Activated CD4-positive, CD25-positive, alpha-beta regulatory T cell treated with anti-CD3 and anti-CD28 coated beads, Interleukin-2, amount 50 U/mL, for 72 hours (primary cell): ENCODE data around the gene LIMK1.
"Not testable (repeated sequence)": the region's sequence is repeated elsewhere in the genome, so short reads cannot be mapped to it uniquely, and the experiment has no call there.

Experiments
- DNase-seq: peaks from one replicate; pipeline ENCODE4 v3.0.0; 2021

Gene LIMK1

GRCh38 chr7:74083117-74083876, at the start of gene LIMK1:
TSS of gene LIMK1 (plus strand) at chr7:74083804. CDS start at chr7:74083991, 187 bp downstream.
- DNase-seq, result peak; percentile 87

- DNase-seq, result no peak
Measured at GRCh38 chr7:74037609-74038008, 46.0 kb upstream of the LIMK1 start.

DNA sequence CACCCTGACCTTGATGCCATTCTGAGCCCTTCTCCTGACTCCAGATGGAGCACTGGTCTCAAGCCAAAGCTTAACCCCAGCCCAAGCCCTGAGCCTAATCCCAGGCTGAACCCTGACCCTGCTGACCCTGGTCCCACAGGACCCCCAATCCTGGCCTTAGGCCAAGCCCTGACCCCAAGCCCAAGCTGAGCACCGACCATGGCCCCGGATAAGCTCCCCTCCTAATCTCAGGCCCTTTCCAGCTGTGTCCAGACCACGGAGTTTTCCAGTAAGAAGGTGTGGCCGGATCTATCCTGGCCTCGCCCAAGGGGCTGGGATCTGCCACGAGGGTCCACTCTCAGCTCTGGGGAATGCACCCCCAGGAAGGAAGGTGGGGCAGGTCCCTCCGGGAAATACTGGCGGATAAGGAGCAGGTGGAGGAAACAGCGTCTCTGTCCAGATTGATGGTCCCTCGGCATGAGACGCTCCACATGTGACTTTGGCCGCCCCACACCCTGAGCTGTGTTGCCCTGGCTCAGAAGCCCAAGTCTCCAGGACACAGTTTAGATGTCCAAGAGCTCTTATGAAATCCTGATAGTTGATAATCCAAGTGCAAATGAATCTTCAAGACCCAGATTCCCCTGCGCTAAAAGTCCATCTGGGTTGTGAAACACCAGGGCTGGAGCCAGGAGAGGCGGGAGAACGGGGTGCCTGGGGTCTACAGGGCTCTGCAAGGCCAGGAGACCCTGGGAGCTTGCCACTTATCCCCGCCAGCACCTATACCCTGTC, 45.2 kb upstream of the LIMK1 start:
- DNase-seq, result no peak

- no peak for DNase-seq
Measured at GRCh38 chr7:74039337-74039736, 44.3 kb upstream of the LIMK1 start.

DNA sequence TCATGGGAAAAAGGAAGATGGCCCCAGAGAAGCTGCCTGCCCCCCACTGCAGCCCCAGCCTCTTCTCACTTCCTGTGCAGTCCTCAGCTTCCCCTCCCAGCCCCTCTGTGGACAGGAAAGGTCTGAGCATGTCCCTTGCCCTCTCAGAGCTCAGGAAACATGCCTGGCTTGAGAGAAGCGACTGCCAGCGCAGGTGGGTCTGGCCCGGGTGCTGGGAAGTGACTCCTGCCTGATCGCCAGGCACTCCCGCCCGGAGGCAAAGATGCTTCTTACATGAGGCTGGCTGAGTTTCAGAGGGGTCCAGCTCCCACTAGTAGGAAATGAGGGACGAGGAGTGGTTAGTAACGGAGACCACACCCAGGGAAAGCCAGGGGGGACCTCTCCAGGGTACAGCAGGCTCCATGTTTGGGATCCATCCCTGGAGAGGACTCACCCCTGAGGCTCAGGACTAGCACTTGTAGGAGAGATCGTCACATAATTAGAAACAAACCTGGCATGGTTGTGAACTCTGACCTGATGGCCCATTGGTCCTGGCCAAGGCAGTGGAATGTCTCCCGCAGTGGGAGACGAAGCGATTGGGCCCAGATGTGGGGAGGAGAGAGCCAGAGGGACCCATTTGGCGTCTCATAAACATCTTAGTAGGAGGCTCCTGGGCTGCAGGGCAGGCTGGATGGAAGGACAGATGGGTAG, 43.4 kb upstream of the LIMK1 start:
- no peak for DNase-seq

GRCh38 chr7:74040791-74041520, 42.6 kb upstream of the LIMK1 start:
- no peak for DNase-seq

DNA sequence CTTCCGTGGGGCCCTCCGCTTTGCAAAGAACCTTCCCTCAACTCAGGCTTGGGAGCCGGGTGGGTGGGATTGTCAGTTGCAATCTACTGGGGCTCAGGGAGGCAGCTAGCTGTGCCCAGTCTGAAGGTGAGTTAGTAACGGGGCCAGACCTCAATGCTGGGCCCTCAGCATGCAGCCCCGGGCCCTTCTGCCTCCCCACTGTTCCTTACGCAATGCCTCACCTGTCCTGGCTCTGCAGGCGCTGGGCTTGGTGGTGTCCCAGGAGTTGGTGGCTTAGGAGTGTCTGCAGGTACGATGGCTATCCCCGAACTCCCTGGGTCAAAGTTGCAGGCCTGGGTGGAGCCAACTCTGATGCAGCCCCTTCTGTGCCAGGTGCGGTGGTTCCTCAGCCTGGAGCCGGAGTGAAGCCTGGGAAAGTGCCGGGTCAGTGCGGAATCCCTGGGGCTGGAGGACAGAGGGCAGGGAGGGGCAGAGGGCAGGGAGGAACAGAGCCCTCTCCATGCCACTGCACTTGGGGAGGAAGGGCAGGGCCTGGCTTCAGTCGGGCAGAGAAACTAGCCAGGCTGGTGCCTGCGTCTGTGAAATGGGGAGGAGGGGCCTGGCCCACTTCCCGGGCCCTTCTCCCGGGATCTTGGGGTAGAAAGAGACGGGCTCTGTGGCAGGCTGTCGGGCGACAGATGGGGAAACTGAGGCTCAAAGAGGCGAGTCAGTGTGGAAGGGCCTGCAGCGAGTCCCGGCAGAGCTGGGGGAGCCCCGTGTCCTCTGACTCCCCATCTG, 40.7 kb upstream of the LIMK1 start:
- DNase-seq, result no peak

- no peak for DNase-seq
Measured at GRCh38 chr7:74043523-74043951, 40.1 kb upstream of the LIMK1 start.

DNA sequence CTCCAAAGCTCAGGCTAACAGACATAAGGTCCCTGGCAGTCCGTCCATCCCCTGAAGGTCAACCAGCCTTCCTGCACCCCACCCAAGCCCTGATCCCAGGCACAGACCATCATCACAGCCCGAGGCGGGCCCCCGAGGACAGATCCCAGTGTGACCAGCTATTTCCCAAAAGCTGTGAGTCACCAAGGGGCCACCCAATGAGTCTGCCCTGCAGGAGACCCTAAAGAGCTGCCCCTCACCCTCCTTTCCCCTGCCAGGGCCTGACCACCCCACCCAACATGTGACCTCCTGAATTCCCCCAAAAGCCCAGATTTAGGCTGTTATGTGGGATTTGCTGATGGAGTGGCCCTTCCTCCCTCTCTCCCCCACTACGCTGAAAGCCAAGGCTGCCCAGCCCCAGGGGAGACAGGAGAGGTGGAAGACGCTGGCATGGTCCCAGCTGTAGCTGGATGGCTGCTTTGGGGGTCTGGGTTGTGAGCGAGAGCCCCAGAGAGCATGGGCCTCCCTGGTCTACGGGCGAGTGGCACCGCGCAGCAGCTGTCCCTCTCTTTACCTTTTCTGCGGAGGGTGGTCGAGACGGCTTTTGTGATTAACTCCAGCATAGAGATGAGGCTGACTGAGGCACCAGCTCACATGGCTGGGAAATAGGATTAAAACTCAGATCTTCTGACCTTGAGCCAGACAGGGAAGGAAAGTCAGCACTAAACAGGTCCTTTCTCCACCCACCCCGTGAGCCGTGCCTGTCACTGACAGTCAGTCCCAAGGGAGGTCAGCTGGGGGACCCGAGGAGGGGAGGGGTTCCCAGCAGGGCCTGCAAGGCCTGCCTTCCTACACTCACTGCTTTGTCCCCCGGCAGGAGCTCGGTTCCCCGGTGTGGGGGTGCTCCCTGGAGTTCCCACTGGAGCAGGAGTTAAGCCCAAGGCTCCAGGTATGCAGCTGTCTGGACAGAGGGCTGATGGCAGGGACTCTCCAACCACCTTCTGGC, 38.9 kb upstream of the LIMK1 start:
- DNase-seq, result no peak

GRCh38 chr7:74046581-74046980, 37.0 kb upstream of the LIMK1 start:
- DNase-seq, result not testable (repeated sequence)

GRCh38 chr7:74047804-74048380, 35.7 kb upstream of the LIMK1 start:
- no peak for DNase-seq

GRCh38 chr7:74048999-74049599, 34.5 kb upstream of the LIMK1 start:
- DNase-seq, result no peak

DNA sequence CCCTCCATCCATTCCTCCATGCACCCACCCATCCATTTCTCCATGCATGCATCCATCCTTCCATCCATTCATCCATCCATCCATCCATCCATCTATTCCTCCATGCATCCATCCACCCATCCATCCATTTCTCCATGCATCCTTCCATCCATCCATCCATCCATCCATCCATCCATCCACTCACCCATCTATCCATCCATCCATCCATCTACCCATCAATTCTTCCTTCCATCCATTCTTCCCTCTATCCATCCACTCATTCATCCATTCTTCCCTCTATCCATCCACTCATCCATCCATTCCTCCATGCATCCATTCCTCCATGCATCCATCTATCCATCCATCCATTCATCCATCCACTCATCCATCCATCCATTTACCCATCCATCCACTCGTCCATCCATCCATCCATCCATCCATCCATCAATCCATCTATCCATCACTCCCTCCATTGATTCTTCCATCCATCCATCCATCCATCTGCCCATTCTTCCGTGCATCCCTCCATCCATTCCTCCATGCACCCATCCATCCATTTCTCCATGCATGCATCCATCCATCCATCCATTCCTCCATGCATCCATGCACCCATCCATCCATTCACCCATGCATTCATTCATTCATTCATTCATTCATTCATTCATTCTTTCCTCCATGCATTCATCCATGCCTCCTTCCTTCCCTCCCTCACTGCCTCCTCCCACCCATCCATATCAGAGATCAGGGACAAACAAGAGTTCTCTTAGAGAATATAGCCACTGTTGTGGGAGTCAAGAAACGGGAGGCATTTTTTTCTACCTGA, 33.4 kb upstream of the LIMK1 start:
- no peak for DNase-seq

DNA sequence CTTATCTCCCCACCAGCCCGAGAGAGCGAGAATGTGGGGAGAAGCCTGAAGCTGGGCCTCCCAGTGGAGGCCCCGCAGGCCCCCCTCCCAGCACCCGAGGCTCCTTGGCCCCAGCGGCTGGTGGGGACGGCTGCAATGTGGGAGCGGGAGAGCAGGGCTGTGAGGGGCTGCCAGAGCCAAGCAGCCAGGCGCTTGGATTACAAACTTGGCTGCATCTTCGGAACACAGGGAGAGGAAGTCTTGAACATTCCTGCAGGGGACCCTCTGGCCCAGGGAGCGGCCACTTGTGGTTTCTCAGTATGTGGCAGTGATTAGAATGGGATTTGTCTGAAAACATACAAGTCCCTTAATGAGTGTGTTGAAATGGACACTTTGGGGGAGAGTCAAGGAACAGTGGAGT, 32.4 kb upstream of the LIMK1 start:
- no peak for DNase-seq

- DNase-seq, result no peak
Measured at GRCh38 chr7:74051629-74052410, 31.8 kb upstream of the LIMK1 start.

DNA sequence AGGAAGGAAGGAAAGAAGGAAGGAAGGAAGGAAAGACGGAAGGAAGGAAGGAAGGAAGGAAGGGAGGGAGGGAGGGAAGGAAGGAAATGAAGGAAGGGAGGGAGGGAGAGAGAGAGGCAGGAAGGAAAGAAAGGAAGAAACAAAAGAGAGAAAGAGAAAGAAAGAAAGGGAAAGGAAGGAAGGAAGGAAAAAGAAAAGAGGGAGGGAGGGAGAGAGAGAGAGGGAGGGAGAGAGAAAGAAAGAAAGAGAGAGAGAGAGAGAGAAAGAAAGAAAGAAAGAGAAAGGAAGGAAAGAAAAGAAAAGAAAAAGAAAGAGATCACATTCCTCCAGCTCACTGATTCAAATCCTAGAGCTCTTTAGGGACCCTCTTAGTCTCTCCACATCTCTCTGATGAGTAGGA, 31.0 kb upstream of the LIMK1 start:
- no peak for DNase-seq

- no peak for DNase-seq
Measured at GRCh38 chr7:74053589-74054186, 29.9 kb upstream of the LIMK1 start.
